RPMI7951 (cell line): ENCODE measurements around the gene HOXB1. TPM values are rescaled to one million over a fixed set of nuclear protein-coding genes. Genes with fewer than 3 reads are reported as not detected.

Experiments used
- DNase-seq: peaks from one replicate; pipeline ENCODE4 v3.0.0-alpha.2; 2012; ENCODE audit warnings: low read depth
- total RNA-seq: library from RNA; depleted of rRNA; stranded (reverse); fragments of >200 nt; shearing (Covaris generic); gene quantifications from 2 replicates; pipeline ENCODE4 v1.2.3, GENCODE V29; 2014

Gene HOXB1
- total RNA-seq, 1 experiment from 2014 or later, result not detected

GRCh38 chr17:48554412-48555257 lies 23.8 kb upstream of the HOXB1 start:
- DNase-seq, result no peak

- DNase-seq, result no peak
Measured at GRCh38 chr17:48553826-48554225, 23.0 kb upstream of the HOXB1 start.

DNA sequence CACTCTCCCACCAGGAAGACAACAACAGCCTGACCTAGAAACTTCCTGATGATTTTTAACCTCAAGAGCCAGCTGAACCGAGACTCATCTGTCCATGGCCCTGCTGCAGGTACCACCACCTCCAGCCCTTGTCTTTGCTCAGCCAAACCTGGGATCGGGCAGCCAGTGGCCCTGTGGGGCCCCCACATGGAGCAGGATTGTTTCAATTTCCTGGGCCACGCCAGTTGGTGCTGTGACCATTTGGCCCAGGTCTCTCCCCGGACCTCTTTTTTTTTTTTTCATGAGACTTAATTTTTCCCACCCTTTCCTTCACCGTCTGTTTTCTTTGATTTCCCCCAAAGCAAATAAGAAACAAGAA lies 22.4 kb upstream of the HOXB1 start:
- DNase-seq, result no peak

- DNase-seq, result no peak
Measured at GRCh38 chr17:48552466-48553189, 21.8 kb upstream of the HOXB1 start.

- no peak for DNase-seq
Measured at GRCh38 chr17:48551596-48552465, 21.0 kb upstream of the HOXB1 start.

DNA sequence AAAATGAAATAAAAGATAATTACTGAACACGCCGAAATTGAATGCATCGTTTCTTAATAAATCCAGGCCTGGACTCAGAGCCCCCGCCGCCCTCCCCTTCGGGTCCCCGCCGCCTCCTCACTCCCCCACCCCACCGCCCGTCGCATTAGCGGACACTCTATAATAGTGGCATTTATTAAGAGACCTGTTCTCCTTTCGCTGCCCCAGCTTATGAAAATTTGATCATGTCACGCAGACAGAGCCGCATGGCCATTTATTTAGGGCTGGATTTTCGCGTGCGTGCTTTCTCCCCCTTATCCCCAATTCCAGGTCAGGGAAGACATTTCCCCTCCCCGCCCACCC lies 20.4 kb upstream of the HOXB1 start:
- no peak for DNase-seq

DNA sequence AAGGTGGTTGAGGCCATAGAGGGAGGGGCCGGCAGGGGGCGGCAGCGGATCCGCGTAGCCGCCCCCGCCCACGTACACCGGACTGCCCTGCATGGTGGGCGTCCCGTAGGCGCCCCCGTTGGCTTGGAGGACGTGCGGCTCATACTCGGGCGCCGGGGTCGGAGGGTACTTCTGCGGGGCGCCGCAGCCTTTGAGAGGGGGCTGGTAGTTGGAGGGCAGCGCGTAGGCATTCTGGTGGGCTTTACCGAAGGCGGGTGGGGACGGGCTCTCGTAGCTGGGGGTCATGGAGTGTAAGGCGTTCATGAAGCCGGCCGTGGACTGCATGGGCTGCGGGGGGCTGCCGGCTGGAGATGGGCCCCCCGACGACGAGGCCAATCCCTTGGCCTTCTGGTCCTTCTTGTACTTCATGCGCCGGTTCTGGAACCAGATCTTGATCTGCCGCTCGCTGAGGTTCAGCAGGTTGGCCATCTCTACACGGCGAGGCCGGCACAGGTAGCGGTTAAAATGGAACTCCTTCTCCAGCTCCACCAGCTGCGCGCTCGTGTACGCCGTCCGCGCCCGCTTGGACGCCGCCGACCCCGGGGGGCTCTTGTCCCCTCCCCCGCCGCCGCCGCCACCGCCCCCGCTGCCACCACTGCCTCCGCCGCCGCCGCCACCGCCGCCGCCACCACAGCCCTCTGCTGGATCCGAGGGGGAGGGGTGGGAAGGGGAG lies 19.8 kb upstream of the HOXB1 start:
- no peak for DNase-seq

GRCh38 chr17:48549914-48550501 lies 19.2 kb upstream of the HOXB1 start:
- no peak for DNase-seq

GRCh38 chr17:48549281-48549630 lies 18.4 kb upstream of the HOXB1 start:
- DNase-seq, result no peak

- DNase-seq, result no peak
Measured at GRCh38 chr17:48548523-48549280, 17.9 kb upstream of the HOXB1 start.

DNA sequence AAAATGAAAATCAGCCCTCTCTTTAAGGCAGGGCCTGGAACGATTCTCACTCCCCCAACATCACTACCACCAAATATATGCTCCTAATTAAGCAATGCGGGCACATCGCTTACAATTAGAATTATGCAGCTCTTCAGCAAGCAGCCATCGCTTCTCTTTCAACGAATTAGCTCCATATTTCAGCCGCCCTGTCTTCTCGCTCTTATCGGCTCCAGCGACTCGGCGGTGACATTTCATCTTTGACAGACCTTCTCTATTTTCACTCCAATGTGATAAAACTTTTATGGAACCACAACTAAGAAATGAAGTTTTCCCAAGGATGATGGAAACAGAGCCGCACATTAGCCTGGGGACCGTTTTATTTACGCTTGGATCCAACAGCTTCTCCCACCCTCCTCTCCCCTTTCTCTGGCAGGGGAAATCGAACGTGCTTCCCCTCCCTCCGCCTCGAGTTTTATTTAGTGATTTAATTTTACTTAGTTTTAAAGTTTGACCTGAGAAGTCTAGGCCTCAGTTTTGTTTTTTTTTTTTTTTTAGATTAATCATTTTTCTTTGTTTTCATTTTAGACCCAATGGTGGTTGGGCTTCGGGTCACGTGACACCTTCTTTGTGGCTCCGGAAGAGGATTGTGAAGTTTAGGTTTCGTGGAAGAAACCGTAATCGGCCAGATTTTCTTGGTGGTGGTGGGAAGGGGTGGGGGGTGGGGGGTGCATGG lies 17.2 kb upstream of the HOXB1 start:
- peak; percentile 49 for DNase-seq

DNA sequence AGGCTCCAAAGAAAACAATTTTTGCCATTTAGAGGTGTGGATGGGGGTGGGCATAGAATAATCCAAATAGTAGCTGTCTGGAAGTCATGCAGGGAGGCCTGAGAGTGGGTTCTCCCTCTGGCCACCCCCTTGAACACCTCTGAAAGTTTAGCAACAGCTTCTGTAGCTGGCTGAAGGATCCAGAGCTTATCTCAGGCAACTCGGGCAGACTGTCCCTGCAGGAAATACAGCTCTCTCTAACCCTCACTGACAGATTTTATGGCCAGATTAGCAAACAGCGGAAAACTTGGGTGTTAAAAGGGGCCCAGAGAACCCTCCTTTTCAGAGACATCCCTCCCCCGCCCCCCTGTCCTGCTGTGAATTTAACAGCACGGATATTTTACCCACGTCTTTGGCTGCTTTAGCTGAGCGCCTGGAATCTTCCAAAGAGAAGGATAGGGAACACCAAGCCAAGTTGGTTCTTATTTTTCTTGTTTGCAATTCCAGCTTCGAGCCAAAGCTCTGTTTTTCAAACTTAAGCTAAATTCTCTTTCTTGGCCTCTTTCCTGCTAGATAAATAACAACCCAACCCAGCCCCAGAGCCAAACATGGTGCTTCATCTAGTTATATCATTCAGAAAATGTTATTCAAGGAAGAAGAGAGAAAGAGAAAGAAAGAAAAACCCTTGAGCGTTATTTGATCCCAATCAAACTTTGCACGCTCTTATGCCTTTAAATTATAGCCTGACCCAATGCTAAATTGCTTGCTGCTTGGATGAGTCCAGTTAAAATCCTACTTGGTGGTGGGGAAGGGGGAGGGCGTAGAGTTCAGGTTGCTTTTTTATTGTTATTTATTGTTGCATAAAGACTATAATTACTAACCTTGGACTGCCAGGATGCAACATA lies 16.4 kb upstream of the HOXB1 start:
- DNase-seq, result peak; percentile 47

GRCh38 chr17:48546137-48546923 lies 15.5 kb upstream of the HOXB1 start:
- peak; percentile 56 for DNase-seq

DNA sequence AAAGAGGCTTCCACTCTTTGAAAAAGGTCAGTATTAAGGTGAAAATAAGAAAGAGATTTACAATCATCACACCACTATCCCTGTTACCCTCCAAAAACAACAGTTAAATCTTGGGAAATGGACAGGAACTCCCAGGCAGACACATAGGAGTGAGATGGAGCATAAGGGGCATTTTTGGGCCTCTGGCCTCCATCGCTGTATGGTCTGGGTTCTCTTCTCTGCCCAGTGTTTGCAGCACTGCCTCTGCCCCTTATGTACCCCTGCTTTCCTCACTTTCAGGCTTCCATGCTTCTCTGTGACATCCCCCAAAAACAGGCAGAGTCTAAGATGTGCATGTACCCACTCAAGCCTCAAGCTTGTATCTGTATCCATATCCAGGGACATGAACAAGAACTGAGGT lies 14.7 kb upstream of the HOXB1 start:
- no peak for DNase-seq

DNA sequence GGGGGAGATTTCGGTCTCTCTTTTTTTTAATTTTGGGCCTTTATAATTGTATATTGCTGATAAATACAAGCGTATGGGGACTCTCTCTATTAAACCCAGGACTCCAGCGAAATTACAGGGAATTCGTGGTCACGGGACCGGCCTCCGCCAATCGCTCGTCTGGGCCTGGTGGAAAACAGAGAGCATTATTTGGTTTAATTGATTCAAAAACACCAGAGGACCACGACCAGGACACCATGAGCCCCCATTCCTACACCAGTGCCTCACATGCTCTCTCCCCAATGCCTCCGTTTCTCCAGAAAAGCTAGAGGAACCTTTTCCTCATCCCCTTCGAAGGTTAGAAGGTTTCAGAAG lies 14.2 kb upstream of the HOXB1 start, which contains the start of gene HOXB2:
HOXB2 (minus strand) TSS at position 88 of the 354 bp plus-strand sequence. CDS start 198 bp downstream, outside the sequence.
- DNase-seq, result peak; percentile 61

GRCh38 chr17:48544349-48545021 lies 13.7 kb upstream of the HOXB1 start:
- peak; percentile 83 for DNase-seq

- no peak for DNase-seq
Measured at GRCh38 chr17:48543854-48544348, 13.1 kb upstream of the HOXB1 start.
